Endothelial cell of umbilical vein (primary cell): ENCODE measurements around the gene CRHR1. TPM values are rescaled to one million over a fixed set of nuclear protein-coding genes. Genes with fewer than 3 reads are reported as not detected.

Source experiments
- BruUV-seq: library from RNA; stranded (reverse); fragments of 400-500 nt; replicated peaks from 2 replicates; lab custom pipeline; 2021; lab: Mats Ljungman, UMichigan
- CTCF ChIA-PET: fragments of 300-600, 350-600 bp; sonication (Branson Sonifier 250); formaldehyde crosslinking; loops from one replicate; lab custom pipeline; 2021; ENCODE audit warnings: antibody characterized with exemption, inconsistent platforms; lab: Charles Lee
- POLR2A ChIA-PET: fragments of 300-600, 350-600 bp; sonication (Branson Sonifier 250); formaldehyde crosslinking; loops from one replicate; lab custom pipeline; 2021; ENCODE audit warnings: antibody characterized with exemption, inconsistent platforms; lab: Charles Lee
- DNase-seq: peaks from one replicate; pipeline ENCODE4 v3.0.0-alpha.2; 2011; ENCODE audit warnings: low read depth, low spot score
- FAIRE-seq: peaks from 2 replicates; lab custom pipeline; 2011; peaks lifted over from hg19 to GRCh38; lab: Jason Lieb, UNC
- H2AFZ ChIP-seq: 2 replicates; pipeline ENCODE4 v1.6.0; 2012; ENCODE audit warnings: low read depth, low read length, control low read depth, inconsistent platforms
- H3K27ac ChIP-seq: 2 replicates; pipeline ENCODE4 v1.5.1; 2011; ENCODE audit warnings: low read depth, mild to moderate bottlenecking, control low read depth, low read length, moderate library complexity; ENCODE audit not compliant: insufficient read depth
- H3K27me3 ChIP-seq, 2 experiments: 2 replicates each; pipeline versions ENCODE4 v1.6.0 to v1.6.1; 2011; ENCODE audit warnings: low read length in 2 of 2, mixed read lengths in 1 of 2; ENCODE audit not compliant: control insufficient read depth in 2 of 2, insufficient read depth in 2 of 2
- H3K36me3 ChIP-seq, 2 experiments: 2 replicates in 1 of 2; 3 replicates in 1 of 2; pipeline ENCODE4 v1.5.1; 2011; ENCODE audit warnings: low read length in 2 of 2, mild to moderate bottlenecking in 1 of 2, moderate library complexity in 1 of 2; ENCODE audit not compliant: control insufficient read depth in 2 of 2, insufficient read depth in 2 of 2; ENCODE audit errors: extremely low read depth in 1 of 2
- H3K4me1 ChIP-seq: 3 replicates; pipeline ENCODE4 v1.5.1; 2011; ENCODE audit warnings: mild to moderate bottlenecking, low read length; ENCODE audit not compliant: control insufficient read depth, insufficient read depth; ENCODE audit errors: extremely low read depth
- H3K4me2 ChIP-seq: 2 replicates; pipeline ENCODE4 v1.6.1; 2011; ENCODE audit warnings: low read length, control low read depth, mixed read lengths; ENCODE audit not compliant: insufficient read depth
- H3K4me3 ChIP-seq, 3 experiments: fragments of 200-600 bp in 1 of 3; sonication (generic), shearing (Covaris generic) in 1 of 3; replicated peaks in 1 of 3; 2 replicates each; pipeline ENCODE4 v1.5.1; 2011 to 2016; ENCODE audit warnings: control low read depth in 3 of 3, low read length in 3 of 3, mild to moderate bottlenecking in 2 of 3, inconsistent platforms in 1 of 3, low read depth in 1 of 3, moderate library complexity in 1 of 3; ENCODE audit not compliant: insufficient read depth in 1 of 3
- H3K79me2 ChIP-seq: 2 replicates; pipeline ENCODE4 v1.6.0; 2012; ENCODE audit warnings: low read length, inconsistent platforms; ENCODE audit not compliant: control insufficient read depth, insufficient read depth
- H3K9ac ChIP-seq: replicated peaks from 2 replicates; pipeline ENCODE3; 2011; ENCODE audit warnings: low read length, control low read depth; ENCODE audit not compliant: insufficient read depth; ENCODE audit errors: extremely low read depth
- H3K9me1 ChIP-seq: replicated peaks from 3 replicates; pipeline ENCODE4 v1.6.0; 2011; ENCODE audit warnings: mild to moderate bottlenecking, low read length; ENCODE audit not compliant: control insufficient read depth, insufficient read depth; ENCODE audit errors: extremely low read depth
- H3K9me3 ChIP-seq: replicated peaks from 2 replicates; pipeline ENCODE4 v1.5.1; 2012; ENCODE audit warnings: low read length, inconsistent platforms; ENCODE audit not compliant: control insufficient read depth, insufficient read depth
- H4K20me1 ChIP-seq: replicated peaks from 2 replicates; pipeline ENCODE3; 2011; ENCODE audit warnings: mild to moderate bottlenecking, low read length; ENCODE audit not compliant: control insufficient read depth, insufficient read depth; ENCODE audit errors: extremely low read depth
- CTCF ChIP-seq, 2 donors: IDR thresholded peaks; 1 replicate in 1 of 2; 2 replicates in 1 of 2; pipeline ENCODE4 v1.5.1; 2011; ENCODE audit warnings: low read length in 2 of 2, mild to moderate bottlenecking in 2 of 2, moderate library complexity in 2 of 2, control low read depth in 1 of 2, inconsistent platforms in 1 of 2, low read depth in 1 of 2; ENCODE audit not compliant: insufficient read depth in 1 of 2; ENCODE audit errors: extremely low read depth in 1 of 2
- EZH2 ChIP-seq: IDR thresholded peaks from 2 replicates; pipeline ENCODE4 v1.6.1; 2012; ENCODE audit warnings: borderline replicate concordance, low read depth, mild to moderate bottlenecking, moderate library complexity, low read length, inconsistent platforms; ENCODE audit not compliant: severe bottlenecking
- FOS ChIP-seq: IDR thresholded peaks from 2 replicates; pipeline ENCODE4 v1.6.1; 2011; ENCODE audit warnings: mild to moderate bottlenecking, low read length, moderate library complexity, borderline replicate concordance; ENCODE audit not compliant: insufficient read depth
- GATA2 ChIP-seq: IDR thresholded peaks from 2 replicates; pipeline ENCODE4 v1.7.0; 2011; ENCODE audit warnings: low read depth, mild to moderate bottlenecking, moderate library complexity, mixed read lengths, low read length; ENCODE audit not compliant: insufficient read length, insufficient read depth
- JUN ChIP-seq: IDR thresholded peaks from 2 replicates; pipeline ENCODE4 v1.6.1; 2011; ENCODE audit warnings: borderline replicate concordance, low read depth; ENCODE audit not compliant: insufficient read length, insufficient read depth
- MAX ChIP-seq: IDR thresholded peaks from 2 replicates; pipeline ENCODE4 v1.6.1; 2011; ENCODE audit not compliant: insufficient read depth, insufficient read length
- MYC ChIP-seq: IDR thresholded peaks from one replicate; pipeline ENCODE4 v1.6.1; 2011; ENCODE audit warnings: mild to moderate bottlenecking, low read depth, low read length
- POLR2A ChIP-seq: IDR thresholded peaks from 2 replicates; pipeline ENCODE4 v1.6.1; 2012; ENCODE audit warnings: low read depth, mild to moderate bottlenecking, control low read depth, low read length
- POLR2AphosphoS5 ChIP-seq: IDR thresholded peaks from 2 replicates; pipeline ENCODE4 v1.6.1; 2012; ENCODE audit warnings: low read depth, mild to moderate bottlenecking, control low read depth, low read length, moderate library complexity; ENCODE audit not compliant: insufficient read depth
- dilution Hi-C: fragments of 300-500 bp; cut with MboI; formaldehyde crosslinking; loops from one replicate; pipeline ENCODE4 v1.15.0; 2019; ENCODE audit warnings: low sequenced_read_pairs; ENCODE audit not compliant: extremely low pct_ligation_motif_present
- intact Hi-C: fragments of 100-400 bp; cut with micrococcal nuclease; formaldehyde crosslinking; loops from one replicate; pipeline ENCODE4 v1.10.0; 2022
- polyA plus RNA-seq, 4 experiments: library from polyadenylated mRNA; depleted of rRNA in 3 of 4; stranded (reverse) in 3 of 4; unstranded in 1 of 4; fragments of >200 nt; gene quantifications; 2 replicates each; pipeline versions ENCODE4 v1.2.1 to v1.2.3, GENCODE V29; 2011 to 2012; ENCODE audit warnings: missing spikeins in 1 of 4
- total RNA-seq: library from RNA; stranded (reverse); gene quantifications from 2 replicates; pipeline ENCODE4 v1.2.3, GENCODE V29; 2021

The CRHR1 gene
- total and polyA plus RNA-seq, 2 donors (not counting 3 experiments of a cell fraction or from before 2014, with no cell fraction given): not detected

GRCh38 chr17:45828171-45828570, 44.1 kb downstream of the CRHR1 start:
- intact Hi-C loops (no loop called here), dilution Hi-C loops (no loop called here)
- H3K9me1 ChIP-seq: no peaks in the 10 kb centered on the region
- DNase-seq (no peak), FAIRE-seq (no peak)
- H3K36me3 ChIP-seq: no peaks in the 10 kb centered on the region
- TF ChIP-seq FOS (no peak), POLR2A (no peak), CTCF (IDR thresholded peaks at IDR 0.05; ENCODE audit: extremely low read depth in 1 of 2, insufficient read depth in 1 of 2, low read depth in 1 of 2, low read length in 2 of 2) (no peak), GATA2 (no peak), MAX (no peak), JUN (no peak), EZH2 (no peak), MYC (no peak), POLR2AphosphoS5 (no peak)
- BruUV-seq: no TSS peak
- H4K20me1 ChIP-seq: no peaks in the 10 kb centered on the region
- no peaks in the 10 kb centered on the region for H3K9me3 ChIP-seq
- H3K4me2 ChIP-seq: no peak overlapping the region
- POLR2A ChIA-PET: no interaction called here
- CTCF ChIA-PET: interaction anchor here (1.0 to 1.4 kb wide), 4 partner anchors 12 to 433 kb away, joined by 3 to 15 read pairs (median 3); no protein-coding TSS in a partner anchor
- H3K4me1 ChIP-seq: no peaks in the 10 kb centered on the region
- H3K9ac ChIP-seq: no peak overlapping the region
- H2AFZ ChIP-seq: no peak overlapping the region
- no peak overlapping the region for H3K27ac ChIP-seq
- no peaks in the 10 kb centered on the region for H3K27me3 ChIP-seq
- no peak overlapping the region for H3K4me3 ChIP-seq
- H3K79me2 ChIP-seq: no peaks in the 10 kb centered on the region
